GM10266 (cell line): Measurements from ENCODE around the gene OR51D1.

Experiments used
- DNase-seq: peaks from one replicate; pipeline ENCODE4 v3.0.0; 2012; ENCODE audit errors: extremely low spot score
- TF ChIP-seq, protein P1 (sequence below): IDR thresholded peaks from 2 replicates; pipeline ENCODE4 v1.5.1; 2012; ENCODE audit warnings: mild to moderate bottlenecking, low read depth; ENCODE audit not compliant: control insufficient read depth, insufficient read depth; ENCODE audit errors: missing control alignments

The OR51D1 gene

DNA sequence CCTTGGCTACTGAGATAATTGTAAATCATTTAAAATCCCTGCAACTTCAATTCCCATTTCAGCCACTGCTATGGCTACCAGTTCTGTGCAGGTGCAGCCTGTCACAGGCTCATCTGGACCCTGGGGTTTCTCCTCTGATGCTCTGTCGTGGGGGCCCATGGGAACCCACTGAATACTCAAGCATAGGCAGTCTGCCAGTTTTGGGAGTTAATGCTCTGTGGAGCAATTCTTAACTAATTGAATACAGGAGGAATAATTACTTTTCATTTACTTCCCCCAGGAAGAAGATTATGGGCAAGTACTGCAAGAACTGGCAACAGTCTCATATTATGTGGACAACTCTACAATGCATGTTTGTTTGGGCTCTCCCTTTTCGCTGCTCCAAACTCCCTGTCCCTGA, 34.5 kb downstream of the OR51D1 start:
- no peak for DNase-seq
- TF ChIP-seq, protein P1, sequence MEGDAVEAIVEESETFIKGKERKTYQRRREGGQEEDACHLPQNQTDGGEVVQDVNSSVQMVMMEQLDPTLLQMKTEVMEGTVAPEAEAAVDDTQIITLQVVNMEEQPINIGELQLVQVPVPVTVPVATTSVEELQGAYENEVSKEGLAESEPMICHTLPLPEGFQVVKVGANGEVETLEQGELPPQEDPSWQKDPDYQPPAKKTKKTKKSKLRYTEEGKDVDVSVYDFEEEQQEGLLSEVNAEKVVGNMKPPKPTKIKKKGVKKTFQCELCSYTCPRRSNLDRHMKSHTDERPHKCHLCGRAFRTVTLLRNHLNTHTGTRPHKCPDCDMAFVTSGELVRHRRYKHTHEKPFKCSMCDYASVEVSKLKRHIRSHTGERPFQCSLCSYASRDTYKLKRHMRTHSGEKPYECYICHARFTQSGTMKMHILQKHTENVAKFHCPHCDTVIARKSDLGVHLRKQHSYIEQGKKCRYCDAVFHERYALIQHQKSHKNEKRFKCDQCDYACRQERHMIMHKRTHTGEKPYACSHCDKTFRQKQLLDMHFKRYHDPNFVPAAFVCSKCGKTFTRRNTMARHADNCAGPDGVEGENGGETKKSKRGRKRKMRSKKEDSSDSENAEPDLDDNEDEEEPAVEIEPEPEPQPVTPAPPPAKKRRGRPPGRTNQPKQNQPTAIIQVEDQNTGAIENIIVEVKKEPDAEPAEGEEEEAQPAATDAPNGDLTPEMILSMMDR, result no peak

DNA sequence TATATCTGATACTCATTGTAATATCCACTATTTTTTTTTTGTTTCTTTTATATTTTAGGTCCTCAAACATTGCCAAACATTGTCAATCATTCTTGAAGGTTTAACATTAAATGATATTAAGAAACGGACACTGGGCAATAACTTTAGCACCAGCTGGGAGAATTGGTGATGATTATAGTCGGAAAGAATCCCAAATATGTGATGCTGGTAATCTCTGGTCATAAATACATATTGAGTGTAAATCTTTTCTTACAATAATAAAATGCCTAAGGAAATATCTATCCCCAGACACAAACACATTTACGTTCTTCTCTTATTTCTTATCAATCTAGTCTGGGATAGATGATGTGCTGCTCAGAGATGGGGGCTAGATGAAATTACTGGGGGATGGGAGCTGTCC, 35.2 kb downstream of the OR51D1 start:
- no peak for DNase-seq
- TF ChIP-seq, protein P1, result no peak

DNA sequence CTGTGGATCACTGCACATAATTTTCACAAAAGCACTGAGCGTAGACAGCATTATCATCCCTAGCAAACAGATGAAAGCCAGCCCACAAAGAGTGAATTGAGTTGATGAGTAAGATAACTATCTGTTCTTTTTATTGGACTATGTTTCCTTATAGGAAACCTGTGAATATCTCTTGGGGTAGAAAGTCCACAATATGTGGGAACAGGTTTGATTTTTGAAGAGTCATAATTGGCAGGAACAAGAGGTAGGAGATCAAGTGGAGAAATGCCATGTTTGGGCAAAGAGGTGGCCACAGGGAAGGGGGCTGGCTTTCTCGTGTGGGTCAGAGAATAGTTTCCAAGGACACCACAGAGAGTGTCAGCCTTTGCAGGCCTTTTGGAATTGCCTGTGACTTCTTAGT, 36.5 kb downstream of the OR51D1 start:
- no peak for DNase-seq
- TF ChIP-seq, protein P1, result no peak

DNA sequence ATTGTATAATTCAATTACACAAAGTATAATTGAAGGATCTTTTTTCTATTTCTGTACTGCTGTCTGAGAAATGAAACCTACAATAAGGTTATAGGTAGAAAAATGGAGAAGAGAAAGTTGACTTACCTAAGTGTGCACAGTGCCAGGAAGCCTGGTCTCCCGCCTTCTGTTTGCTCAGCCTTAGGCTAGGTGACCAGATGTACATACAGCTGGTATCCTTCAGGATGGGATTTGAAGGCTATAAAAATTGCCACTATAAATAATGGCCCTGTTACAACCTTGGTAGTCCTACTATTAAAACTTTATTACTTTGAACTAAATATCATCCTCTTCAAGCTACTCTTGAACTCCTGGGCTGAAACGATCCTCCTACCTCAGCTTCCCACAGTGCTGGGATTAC, 40.7 kb downstream of the OR51D1 start:
- no peak for DNase-seq
- TF ChIP-seq, protein P1, result no peak

DNA sequence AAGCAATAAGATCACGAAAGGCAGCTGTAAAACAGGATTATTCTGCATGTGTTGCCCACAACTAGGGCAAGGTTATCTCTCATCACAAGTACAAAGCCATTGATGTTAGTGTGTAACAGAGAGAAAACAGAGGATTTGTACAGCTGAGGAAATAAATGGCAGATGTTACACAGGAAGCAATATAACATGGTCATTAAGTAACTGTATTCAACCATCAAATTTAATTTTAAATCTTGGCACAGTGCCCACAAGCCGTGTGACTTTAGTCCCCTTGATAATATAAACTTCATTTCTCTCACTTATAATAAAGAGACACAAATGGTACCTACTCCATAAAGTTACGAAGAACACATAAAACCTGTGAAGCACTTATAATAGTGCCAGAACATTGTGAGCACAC, 43.1 kb downstream of the OR51D1 start:
- TF ChIP-seq, protein P1, result no peak
- DNase-seq, result no peak

DNA sequence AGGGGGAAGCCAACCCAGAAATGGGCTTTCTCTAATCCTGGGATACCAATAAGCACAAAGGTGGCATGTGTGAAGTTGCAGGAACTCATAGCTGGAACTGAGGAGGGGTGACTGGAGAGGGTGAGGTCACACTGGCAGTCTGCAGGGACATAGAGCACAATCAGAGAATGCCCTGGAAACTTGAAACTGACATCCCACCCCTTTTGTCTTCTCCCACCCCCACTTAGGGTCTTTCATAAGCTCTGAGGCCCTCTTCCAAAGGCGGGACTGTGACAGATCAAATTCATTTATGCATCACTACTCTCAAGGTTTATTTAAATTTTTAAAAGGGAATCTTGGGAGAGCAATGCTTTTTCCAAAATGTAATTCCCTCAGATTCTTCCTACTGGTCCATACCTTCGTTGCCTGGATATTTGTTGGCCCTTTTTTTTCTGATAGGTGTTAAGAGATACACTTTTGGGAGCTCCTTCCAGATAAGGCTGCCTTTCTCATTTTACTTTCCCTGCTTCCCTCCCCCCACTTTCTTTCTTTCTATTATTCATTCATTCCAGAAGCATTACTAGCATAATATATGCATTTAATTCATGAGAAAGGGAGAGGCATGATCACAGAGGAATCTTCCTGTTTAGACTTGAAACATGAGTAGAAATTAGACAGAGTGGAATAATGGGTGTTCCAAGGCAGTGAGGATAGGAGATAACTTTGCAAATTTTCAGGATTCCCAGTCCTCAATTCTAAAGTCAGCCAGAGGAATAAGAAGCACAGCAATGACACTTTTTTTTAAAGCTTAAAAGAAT, 45.5 kb downstream of the OR51D1 start:
- DNase-seq, result no peak
- TF ChIP-seq, protein P1, result no peak

DNA sequence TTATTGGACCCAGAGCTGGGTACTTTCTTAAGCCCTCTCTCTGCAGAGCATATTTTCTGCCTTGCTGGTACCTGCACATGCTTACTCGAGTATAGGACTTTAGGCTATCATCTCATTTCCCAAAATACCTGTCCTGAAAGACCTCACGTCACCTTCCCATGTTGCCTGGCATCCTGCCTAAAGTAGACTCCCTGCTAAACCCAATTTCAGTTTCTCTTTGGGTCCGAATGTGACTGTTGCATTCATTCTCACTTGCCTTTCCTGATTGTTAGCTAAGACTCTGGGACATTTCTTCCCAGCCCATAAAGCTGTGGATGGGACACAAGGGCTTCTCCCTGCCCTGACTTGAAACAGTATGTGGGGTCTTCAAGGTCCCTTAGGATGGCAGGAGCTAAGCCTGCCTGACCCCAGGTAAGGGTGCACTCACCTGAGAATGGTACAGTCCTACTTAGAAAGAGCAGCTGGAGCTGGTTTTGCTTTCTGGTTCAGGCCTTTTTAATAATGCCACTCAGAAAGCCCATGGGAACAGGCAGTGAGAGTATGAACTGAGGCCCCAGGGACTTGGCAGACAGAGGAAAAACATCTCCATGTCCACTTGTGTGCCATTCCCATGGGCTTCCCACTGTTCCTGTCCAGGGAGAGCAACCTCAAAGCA, 47.5 kb downstream of the OR51D1 start:
- TF ChIP-seq, protein P1, result no peak
- no peak for DNase-seq
